Activated effector memory CD4-positive, alpha-beta T cell treated with anti-CD3 and anti-CD28 coated beads, Interleukin-2, amount 50 U/mL, for 16 hours (primary cell): ENCODE measurements around the gene BTRC.

ENCODE experiments used
- DNase-seq: peaks from one replicate; pipeline ENCODE4 v3.0.0-alpha.2; 2020

The BTRC gene

DNA sequence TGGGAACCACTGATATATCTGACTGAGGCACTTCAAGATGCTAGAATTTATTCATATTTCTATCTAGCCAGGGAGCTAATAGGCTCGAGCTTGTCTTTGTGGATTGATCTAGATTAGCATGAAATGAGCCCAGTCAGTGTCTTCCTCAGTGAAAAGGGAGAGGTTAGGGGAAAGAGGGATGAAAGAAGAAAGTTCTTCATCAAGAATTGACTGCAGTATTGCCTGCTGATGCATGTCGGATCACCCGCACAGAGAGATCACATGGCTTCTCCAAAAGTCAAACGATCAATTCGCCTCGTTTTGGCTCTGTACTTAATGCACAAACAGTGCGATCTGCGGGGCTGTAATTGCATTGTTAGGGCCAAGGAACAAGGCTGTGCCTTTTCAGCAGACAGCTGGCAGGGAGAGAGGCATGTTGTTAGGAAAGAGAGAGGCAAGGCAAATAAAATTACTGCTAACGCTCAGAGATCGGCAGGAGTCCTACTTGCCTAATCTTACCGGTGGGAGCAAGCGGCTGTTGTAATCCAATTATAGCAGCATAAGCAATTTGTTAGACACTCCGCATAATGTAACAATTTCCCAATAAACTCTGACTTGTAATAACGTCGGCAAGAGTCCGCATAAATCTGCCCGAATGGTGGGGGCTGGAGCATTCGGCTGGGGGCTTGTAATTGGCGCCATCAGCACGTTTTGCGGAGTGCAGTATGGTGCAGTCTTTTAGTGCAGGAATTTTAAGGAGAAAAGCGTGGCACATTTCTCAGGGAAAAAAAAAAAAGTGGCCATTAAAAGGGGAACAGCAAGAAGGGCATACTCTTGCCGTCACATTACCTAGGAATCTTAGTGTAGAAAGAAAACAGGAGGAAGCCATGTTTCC is 132.0 kb downstream of the BTRC start:
- DNase-seq, result no peak

- no peak for DNase-seq
These were observed 133.4 kb downstream of the BTRC start for GRCh38 chr10:101487399-101487798.

DNA sequence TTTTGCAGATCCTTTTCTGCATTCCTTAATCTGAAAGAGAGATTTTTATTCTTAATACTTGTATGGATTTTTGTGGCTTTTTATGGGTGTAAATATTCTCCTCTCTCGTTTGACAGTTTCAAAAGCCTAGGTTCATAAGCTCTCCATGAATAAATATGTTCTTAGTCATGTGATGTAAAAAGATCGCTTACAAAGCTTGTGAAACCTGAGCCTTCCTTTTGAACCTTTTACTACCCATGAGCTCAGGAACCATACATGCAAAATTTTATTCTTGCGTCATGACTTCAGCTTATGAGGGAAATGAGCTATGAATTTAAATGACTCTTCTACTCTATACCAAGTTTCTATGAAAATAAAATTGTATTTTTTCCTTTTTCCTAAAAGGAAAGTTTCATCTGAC is 135.4 kb downstream of the BTRC start:
- no peak for DNase-seq

DNA sequence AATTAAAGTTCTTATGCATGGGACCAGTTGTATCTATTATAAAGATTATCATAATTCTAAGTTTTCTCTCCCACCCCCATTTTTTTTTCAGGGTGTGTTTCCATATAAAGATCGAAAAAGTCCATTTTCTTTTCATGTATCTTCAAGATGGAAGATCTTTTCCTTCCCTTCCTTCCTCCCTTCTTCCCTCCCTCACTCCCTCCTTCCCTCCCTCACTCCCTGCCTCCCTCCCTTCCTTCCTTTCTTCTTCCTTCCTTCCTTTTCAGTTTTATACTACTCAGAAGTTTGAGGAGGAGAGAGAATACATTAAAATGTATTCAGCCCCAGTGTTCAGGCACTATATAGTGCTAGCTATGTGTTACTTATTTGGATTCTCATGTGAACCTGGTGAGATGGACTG is 136.1 kb downstream of the BTRC start:
- no peak for DNase-seq

GRCh38 chr10:101492205-101492604 is 138.2 kb downstream of the BTRC start:
- no peak for DNase-seq

DNA sequence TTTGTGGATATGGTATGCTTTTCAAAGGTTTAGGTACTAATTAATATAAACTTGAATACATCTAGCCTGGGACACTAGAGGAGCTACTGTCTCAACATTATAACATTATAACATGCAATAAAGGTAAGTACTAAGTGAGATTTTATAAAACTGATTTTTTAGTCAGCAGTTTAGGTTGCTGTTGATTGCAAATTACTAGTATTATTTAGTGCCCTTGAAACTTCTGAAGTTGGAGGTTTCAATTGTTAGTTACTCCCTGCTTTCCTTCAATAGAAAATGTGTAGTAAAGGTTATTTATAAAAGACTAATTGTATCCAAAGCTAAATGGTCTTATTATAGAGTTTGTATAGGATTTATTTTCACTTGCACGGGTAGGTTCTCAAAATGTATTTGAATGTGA is 138.8 kb downstream of the BTRC start:
- no peak for DNase-seq

GRCh38 chr10:101493249-101493648 is 139.3 kb downstream of the BTRC start:
- no peak for DNase-seq

DNA sequence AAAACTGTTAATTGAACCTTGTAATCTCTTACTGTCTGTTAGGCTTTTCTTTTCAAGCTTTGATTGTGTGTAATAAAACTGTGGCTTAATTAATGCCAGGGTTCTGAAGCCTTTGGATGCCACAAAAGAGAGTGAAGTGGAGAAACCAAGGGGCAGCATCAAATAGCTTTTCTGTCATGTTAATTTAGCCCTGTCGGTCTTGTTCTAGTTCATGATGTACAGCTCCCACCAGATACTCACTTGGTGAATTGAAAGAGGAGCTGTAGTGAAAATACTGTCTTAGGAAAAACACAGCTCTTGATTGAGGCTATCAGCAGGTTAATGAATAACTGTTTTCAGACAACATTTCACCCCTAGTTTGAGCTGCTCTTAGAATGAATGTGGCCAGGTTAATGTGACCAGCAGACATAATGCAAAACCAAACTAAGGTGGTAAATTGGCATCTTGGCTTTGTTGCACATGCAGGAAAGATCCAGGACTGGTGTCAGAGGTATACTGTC is 139.9 kb downstream of the BTRC start:
- no peak for DNase-seq

GRCh38 chr10:101494650-101495049 is 140.7 kb downstream of the BTRC start:
- no peak for DNase-seq

DNA sequence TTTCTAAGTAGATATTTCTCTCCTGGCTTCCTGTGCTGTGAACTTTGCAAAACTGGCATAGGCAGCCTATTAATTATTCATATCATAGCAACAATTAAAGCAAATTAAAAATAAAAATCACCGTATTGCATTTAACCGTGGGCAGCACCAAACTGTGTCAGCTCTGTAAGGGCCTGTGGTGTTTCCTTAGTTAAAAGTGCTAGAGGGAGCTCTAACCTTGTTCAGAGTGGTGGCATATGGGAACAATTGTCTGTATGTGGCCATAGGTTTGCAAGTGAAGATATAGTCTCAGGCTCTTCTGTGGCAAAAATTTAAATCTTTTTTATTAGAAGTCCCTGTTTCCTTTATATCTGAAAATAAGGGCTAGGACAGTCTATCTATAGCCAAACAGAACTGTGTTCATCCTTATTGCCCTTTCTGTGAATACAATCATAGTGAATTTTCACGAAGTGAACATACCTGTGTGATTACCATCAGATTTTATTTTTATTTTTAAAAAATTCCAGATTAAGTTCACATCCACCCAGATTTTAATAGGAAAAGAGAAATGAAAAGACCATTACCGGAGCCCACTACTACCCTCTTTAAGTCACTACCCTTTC is 141.5 kb downstream of the BTRC start:
- DNase-seq, result no peak

- DNase-seq, result no peak
These were observed 150.5 kb downstream of the BTRC start for GRCh38 chr10:101504438-101504837.

DNA sequence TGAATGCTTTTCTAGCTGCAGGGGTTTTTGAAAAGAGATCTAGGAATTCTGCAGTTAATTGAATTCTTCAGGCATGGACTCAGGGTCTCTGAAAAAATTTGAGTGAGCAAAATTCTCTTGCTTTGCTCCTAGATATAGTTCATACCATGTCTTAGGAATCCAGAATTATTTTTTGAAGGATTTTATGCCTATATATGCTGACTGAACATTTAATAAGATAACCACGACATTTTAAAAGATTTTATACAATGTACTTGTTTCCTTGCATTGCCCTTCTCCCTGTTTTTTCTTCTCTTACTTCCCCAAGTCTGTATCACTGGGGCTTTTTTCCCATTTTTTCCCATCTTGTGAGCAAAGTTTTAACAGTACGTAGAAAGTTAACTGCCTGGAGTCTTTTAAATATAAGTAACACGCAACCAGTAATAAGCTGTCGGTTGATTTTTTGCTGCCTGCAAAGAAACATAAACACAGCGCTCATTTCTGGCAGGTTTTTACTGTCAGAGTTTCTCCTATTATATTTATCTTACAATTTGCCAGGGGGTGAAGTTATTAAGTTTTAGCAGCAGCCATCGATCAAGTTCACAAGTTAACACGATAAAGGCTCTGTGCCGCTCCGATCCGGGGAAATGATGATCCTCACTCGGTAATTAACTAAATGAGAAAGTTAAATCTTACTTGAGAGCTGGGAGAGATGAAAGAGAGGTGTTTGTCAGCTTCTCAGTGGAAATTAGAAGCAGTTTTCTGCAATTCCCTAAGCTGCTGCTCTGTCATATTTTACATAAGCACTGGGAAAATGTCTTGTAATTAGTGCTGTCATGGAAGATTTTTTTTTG is 153.1 kb downstream of the BTRC start:
- no peak for DNase-seq

GRCh38 chr10:101507828-101508227 is 153.9 kb downstream of the BTRC start:
- no peak for DNase-seq

DNA sequence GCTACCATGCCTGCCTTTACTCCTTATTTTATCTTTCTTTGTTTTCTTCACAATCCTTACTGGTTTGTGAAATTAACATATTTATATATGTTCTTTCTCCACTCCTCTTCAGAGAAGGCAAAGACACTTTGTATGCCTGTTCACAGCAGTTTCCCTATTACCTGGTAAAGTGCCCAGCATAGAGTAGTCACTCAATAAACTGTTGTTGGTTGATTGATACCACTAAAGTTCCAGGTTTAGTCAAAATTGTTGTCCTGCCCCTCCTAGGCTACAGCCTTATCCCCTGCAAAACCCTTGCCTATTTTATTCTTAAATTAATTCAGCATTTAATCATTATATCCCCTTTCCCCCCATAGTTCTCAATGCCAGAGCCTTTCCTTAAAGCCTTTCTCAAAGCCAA is 158.0 kb downstream of the BTRC start:
- DNase-seq, result no peak

GRCh38 chr10:101512738-101513137 is 158.8 kb downstream of the BTRC start:
- no peak for DNase-seq

GRCh38 chr10:101513733-101514132 is 159.8 kb downstream of the BTRC start:
- DNase-seq, result no peak

GRCh38 chr10:101525848-101526247 is 171.9 kb downstream of the BTRC start:
- DNase-seq, result no peak

GRCh38 chr10:101529207-101529606 is 175.2 kb downstream of the BTRC start:
- no peak for DNase-seq

DNA sequence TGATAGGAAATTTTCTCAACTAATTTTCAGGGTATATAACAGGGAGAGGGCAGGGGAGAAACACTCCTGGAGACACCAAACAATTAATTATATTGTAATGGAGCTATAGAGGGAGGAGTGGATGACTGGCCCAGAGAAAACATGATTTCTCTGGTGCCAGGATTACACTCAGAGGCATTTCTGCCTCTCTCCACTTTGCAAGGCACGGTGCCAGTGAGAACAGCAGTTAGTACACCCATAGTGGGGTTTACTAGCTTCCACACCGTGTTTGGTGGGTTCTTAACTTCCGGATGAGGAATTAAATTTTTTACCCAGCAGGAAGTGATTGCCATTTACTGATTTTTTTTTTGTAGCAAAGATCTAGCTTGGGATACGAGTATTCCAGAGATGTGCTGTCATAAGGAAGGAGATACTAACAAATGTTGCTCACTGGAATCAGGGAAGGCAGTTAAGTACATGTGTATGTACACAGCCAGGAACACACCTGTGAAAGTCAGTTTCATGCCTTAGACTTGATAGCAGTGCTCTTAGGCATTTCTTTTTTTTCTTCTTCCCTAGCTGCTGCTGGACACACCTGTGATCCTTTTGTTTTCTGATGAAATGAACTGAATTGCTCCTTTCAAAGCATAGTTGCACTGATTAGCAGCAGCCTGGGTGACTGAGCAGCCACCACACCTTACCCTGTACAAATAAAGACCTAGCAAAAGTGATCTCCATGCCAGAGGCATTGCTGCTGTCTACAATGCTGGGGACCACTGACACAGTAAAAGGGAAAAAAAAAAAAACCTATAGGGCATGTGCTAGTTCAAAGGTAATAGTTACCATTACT is 176.0 kb downstream of the BTRC start:
- DNase-seq, result no peak

DNA sequence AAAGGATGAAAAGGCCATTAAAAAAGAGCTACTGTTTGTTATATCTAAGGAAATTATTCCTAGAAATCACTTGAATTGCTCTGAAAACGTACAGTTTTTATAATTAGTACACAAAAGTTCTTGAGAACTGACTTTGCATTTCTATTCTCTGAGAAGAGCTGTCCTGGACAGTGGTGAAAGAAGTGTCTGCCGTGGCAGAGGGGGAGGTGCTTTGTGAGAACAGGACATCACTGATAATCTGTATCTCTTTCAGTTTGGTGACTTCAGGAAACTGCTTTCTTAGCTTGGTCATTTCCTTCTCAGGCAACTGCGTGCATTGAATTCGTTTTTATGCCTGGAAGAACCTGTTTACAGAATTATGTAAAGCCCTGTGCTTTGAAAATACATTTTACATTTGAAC is 182.0 kb downstream of the BTRC start:
- no peak for DNase-seq

- no peak for DNase-seq
These were observed 182.8 kb downstream of the BTRC start for GRCh38 chr10:101536800-101537199.

GRCh38 chr10:101538446-101538845 is 184.5 kb downstream of the BTRC start:
- DNase-seq, result no peak

DNA sequence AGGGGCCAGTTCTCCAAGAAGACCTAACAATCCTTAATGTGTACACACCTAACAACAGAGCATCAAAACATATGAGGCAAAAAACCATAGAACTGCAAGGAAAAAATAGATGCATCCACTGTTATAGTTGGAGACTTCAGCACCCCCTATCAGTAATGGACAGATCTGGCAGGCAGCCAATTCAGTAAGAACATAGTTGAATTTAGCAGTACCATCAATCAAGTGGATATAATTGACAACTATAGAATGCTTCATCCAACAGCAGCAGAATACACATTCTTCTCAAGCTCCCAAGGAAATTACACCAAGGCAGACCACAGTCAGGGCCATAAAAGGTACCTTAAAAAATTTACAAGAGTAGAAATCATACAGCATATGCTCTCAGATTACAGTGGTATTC is 191.9 kb downstream of the BTRC start:
- no peak for DNase-seq
